Upper lobe of left lung (tissue), 6 donors: ENCODE results near the gene TMEM247. TPM values are rescaled to one million over a fixed set of nuclear protein-coding genes. Genes with fewer than 3 reads are reported as not detected.
A peak's percentile ranks its signal among the peaks of the same experiment; 100 is the strongest.

Source experiments
- ATAC-seq, 2 donors: fragments of 200-7000 bp; cut with Tn5 transposase; one replicate each; pipeline ENCODE4 v1.9.1; 2022; ENCODE audit warnings: mild to moderate bottlenecking in 2 of 2, moderate library complexity in 2 of 2; ENCODE audit not compliant: low FRiP score in 2 of 2
- DNase-seq, 2 donors: peaks; one replicate each; pipeline ENCODE4 v3.0.0-alpha.2; 2019 to 2020
- H3K27ac ChIP-seq, 4 donors: fragments of 200-600 bp; sonication (generic); one replicate each; pipeline ENCODE4 v1.5.1; 2016 to 2019
- H3K27me3 ChIP-seq, 4 donors: fragments of 200-600 bp; sonication (generic); one replicate each; pipeline ENCODE4 v1.5.1; 2017 to 2019
- H3K36me3 ChIP-seq, 4 donors: fragments of 200-600 bp; sonication (generic); one replicate each; pipeline ENCODE4 v1.5.1; 2016 to 2019
- H3K4me1 ChIP-seq, 4 donors: fragments of 200-600 bp; sonication (generic); one replicate each; pipeline ENCODE4 v1.5.1; 2018 to 2019
- H3K4me3 ChIP-seq, 4 donors: fragments of 200-600 bp; sonication (generic); one replicate each; pipeline ENCODE4 v1.5.1; 2017 to 2019; ENCODE audit warnings: mild to moderate bottlenecking in 2 of 4, moderate library complexity in 1 of 4
- H3K9me3 ChIP-seq, 4 donors: fragments of 200-600 bp; sonication (generic); one replicate each; pipeline ENCODE4 v1.5.1; 2018 to 2019
- EP300 ChIP-seq, 4 donors: sonication (generic); formaldehyde crosslinking; IDR thresholded peaks; one replicate each; pipeline ENCODE4 v1.5.1; 2017; ENCODE audit warnings: antibody characterized with exemption in 4 of 4, control low read depth in 2 of 4
- POLR2A ChIP-seq, 4 donors: fragments of 450-650 bp; IDR thresholded peaks; one replicate each; pipeline ENCODE4 v1.5.1; 2016 to 2017; ENCODE audit warnings: antibody characterized with exemption in 4 of 4, mild to moderate bottlenecking in 2 of 4
- POLR2AphosphoS5 ChIP-seq, 2 donors: sonication (generic); formaldehyde crosslinking; IDR thresholded peaks; one replicate each; pipeline ENCODE4 v1.5.1; 2017; ENCODE audit warnings: antibody characterized with exemption in 2 of 2
- WGBS, 2 donors: methylation state at CpG; one replicate each; pipeline ENCODE4 v1.1.5; 2017 to 2018; 5-methylcytosine and 5-hydroxymethylcytosine counted together
- total RNA-seq, 6 donors: library from RNA; depleted of rRNA in 4 of 6; stranded (reverse); fragments of >200 nt in 4 of 6; gene quantifications; one replicate each; pipeline versions ENCODE4 v1.1.0 to v1.2.1, GENCODE V29; 2016 to 2021
- TF ChIP-seq, protein P1 (sequence below), 6 experiments: fragments of 450-650 bp in 4 of 6; fragments of 200-600 bp in 2 of 6; sonication (generic) in 2 of 6; IDR thresholded peaks; one replicate each; pipeline ENCODE4 v1.5.1; 2016 to 2019; ENCODE audit warnings: antibody characterized with exemption in 6 of 6
- donor health status: DM: no; HTN: no; CAD: no; lungs with moderate emphysema.
- donor health status: DM: no; HTN: yes; CAD: no; lungs with severe emphysema.

TMEM247 gene
- total RNA-seq, 6 donors from 2014 or later, result not detected

DNA sequence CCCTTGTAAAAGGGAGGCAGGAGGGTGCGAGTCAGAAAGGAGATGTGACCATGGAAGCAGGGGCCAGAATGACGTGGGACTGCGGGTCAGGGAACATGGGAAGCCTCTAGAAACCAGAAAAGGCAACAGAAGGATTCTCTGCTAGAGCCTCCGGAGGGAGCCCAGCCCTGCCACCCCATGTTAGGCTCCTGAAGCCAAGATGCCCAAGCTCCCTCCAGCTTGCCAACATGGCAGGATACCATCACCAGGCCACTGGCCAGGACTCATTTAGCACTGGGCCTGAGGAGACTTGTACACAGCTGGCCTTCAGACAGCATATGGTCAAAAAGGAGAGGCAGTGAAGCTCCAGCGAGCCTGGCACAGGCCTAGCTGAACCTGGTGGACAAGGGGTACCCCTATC lies 5.6 kb downstream of the TMEM247 start:
- no peaks in the 10 kb centered on the region for H3K9me3 ChIP-seq
- no peaks in the 10 kb centered on the region for H3K36me3 ChIP-seq
- no peak overlapping the region for H3K4me3 ChIP-seq
- TF ChIP-seq, protein P1, sequence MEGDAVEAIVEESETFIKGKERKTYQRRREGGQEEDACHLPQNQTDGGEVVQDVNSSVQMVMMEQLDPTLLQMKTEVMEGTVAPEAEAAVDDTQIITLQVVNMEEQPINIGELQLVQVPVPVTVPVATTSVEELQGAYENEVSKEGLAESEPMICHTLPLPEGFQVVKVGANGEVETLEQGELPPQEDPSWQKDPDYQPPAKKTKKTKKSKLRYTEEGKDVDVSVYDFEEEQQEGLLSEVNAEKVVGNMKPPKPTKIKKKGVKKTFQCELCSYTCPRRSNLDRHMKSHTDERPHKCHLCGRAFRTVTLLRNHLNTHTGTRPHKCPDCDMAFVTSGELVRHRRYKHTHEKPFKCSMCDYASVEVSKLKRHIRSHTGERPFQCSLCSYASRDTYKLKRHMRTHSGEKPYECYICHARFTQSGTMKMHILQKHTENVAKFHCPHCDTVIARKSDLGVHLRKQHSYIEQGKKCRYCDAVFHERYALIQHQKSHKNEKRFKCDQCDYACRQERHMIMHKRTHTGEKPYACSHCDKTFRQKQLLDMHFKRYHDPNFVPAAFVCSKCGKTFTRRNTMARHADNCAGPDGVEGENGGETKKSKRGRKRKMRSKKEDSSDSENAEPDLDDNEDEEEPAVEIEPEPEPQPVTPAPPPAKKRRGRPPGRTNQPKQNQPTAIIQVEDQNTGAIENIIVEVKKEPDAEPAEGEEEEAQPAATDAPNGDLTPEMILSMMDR (IDR thresholded peaks at IDR 0.05), result no peak
- no peak for TF ChIP-seq POLR2A (IDR thresholded peaks at IDR 0.05)
- TF ChIP-seq POLR2AphosphoS5 (IDR thresholded peaks at IDR 0.05), result no peak
- no peak overlapping the region for H3K27ac ChIP-seq
- H3K27me3 ChIP-seq, result no peaks in the 10 kb centered on the region
- ATAC-seq, result no peak
- DNase-seq, result no peak
- H3K4me1 ChIP-seq, result peaks cover 8 to 24% (median 15%) of the 10 kb centered on the region in 4 donors
- 95 to 99% methylated on average over 5 of the region's 5 CpGs for WGBS, 2 donors

DNA sequence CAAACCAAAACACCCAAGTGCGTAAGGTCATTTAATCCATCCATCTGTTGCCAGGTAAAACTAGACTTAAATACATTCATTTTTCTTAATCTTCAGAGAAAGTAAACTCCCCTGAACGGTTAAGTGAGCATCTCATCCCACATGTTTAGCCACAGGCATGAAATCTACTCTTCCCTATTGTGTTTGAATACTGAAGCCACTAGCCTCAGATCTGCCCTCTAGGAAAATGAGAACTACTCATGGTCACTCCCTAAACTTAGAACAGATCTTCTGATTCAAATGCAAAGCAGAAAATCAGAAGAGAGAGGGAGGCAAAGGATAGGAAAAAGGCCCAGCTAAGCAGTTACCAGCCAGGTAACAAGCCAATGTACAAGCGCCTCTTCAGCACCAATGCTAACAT lies 7.1 kb downstream of the TMEM247 start:
- 89 to 96% methylated on average over 3 of the region's 3 CpGs for WGBS, 2 donors
- DNase-seq, result no peak
- Histone ChIP-seq H3K4me3 (no peak overlapping the region), H3K9me3 (no peaks in the 10 kb centered on the region), H3K27me3 (no peaks in the 10 kb centered on the region), H3K36me3 (no peaks in the 10 kb centered on the region), H3K27ac (no peak overlapping the region), H3K4me1 (peaks cover 12 to 20% (median 15%) of the 10 kb centered on the region in 4 donors)
- TF ChIP-seq EP300 (IDR thresholded peaks at IDR 0.05), result no peak
- no peak for TF ChIP-seq POLR2AphosphoS5 (IDR thresholded peaks at IDR 0.05)
- no peak for TF ChIP-seq POLR2A (IDR thresholded peaks at IDR 0.05)
- TF ChIP-seq, protein P1 (IDR thresholded peaks at IDR 0.05), result no peak
- ATAC-seq, result no peak

DNA sequence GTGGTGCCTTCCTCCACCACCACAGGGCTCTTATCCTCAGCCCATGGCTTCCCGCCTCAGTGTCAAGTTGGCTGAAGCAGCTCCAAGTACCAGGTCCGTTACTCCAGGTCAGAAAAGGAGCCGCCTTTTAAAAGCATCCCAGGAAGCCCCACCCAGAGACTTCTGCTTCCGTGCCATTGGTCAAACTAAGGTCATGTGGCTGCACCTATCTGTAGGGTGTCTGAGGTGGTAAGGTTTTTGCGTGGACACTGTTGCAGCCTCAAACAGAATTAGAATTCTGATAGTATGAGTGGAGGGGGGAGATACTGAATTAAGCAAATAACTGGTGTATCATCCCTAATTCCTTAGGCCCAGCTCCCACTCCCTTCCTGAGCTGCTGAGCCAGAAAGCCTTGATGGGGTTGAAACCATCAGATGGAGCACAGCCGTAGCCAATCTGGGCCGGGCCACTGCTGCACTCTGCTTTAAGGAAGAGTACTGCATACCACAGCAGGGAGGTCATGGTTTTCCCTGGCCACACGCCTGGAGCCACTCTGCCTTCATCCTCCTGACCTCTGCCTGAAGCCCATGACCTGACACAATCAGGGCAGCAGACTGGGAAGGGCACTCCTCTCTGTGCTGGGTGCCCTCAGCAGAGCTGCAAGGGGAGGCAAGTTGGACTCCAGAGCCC lies 8.4 kb downstream of the TMEM247 start:
- Histone ChIP-seq H3K9me3 (no peaks in the 10 kb centered on the region), H3K4me3 (no peak overlapping the region), H3K36me3 (no peaks in the 10 kb centered on the region), H3K4me1 (peaks cover 12 to 17% (median 13%) of the 10 kb centered on the region in 4 donors), H3K27ac (peak overlapping the region in 1 of 4 donors; percentile 17), H3K27me3 (no peaks in the 10 kb centered on the region)
- no peak for TF ChIP-seq EP300 (IDR thresholded peaks at IDR 0.05)
- no peak for TF ChIP-seq POLR2A (IDR thresholded peaks at IDR 0.05)
- TF ChIP-seq, protein P1 (IDR thresholded peaks at IDR 0.05), result no peak
- TF ChIP-seq POLR2AphosphoS5 (IDR thresholded peaks at IDR 0.05), result no peak
- ATAC-seq (peak; percentile 84 to 92), DNase-seq (peak in 1 of 2 donors; percentile 78)
- WGBS, 2 donors, result 68 to 92% methylated on average over 5 to 8 of the region's 8 CpGs

DNA sequence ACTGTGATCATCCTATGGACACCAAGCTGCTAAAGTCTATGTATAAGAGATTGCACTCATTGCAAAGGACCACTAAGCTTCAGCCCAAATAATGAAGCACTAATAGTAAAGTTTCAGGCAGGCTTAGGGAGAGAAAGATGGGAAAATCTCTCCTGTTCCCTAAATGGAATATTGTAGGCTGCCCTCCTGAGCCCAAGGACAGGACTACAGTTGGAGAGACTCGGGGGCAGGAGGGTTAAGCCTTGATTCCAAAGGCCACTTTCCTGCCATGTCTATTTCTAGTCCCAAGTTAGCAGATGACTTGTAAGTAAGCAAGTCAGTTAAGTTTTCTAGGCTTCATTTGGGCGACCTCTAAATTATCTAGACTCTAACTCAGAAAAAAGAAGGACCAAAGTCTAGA lies 9.0 kb downstream of the TMEM247 start:
- H3K36me3 ChIP-seq, result no peaks in the 10 kb centered on the region
- H3K9me3 ChIP-seq, result no peaks in the 10 kb centered on the region
- 81 to 88% methylated on average over 2 of the region's 2 CpGs for WGBS, 2 donors
- ATAC-seq (no peak), DNase-seq (no peak)
- H3K27me3 ChIP-seq, result no peaks in the 10 kb centered on the region
- no peak overlapping the region for H3K4me3 ChIP-seq
- peaks cover 12 to 17% (median 13%) of the 10 kb centered on the region in 4 donors for H3K4me1 ChIP-seq
- TF ChIP-seq POLR2AphosphoS5 (IDR thresholded peaks at IDR 0.05), result no peak
- TF ChIP-seq POLR2A (IDR thresholded peaks at IDR 0.05), result no peak
- no peak for TF ChIP-seq EP300 (IDR thresholded peaks at IDR 0.05)
- TF ChIP-seq, protein P1 (IDR thresholded peaks at IDR 0.05), result no peak
- H3K27ac ChIP-seq, result peak overlapping the region in 1 of 4 donors; percentile 17
